Liver (tissue), 9 donors: Measurements from ENCODE around the gene TXNDC12. TPM values are rescaled to one million over a fixed set of nuclear protein-coding genes. Genes with fewer than 3 reads are reported as not detected.

Experiments used
- DNase-seq: peaks from one replicate; pipeline ENCODE4 v3.0.0-alpha.2; 2017; ENCODE audit warnings: low spot score
- H3K27ac ChIP-seq, 2 donors: one replicate each; pipeline ENCODE4 v1.7.0; 2013; ENCODE audit warnings: inconsistent platforms in 2 of 2, low read length in 2 of 2, control low read depth in 1 of 2, low read depth in 1 of 2, mild to moderate bottlenecking in 1 of 2
- H3K27me3 ChIP-seq, 4 donors: one replicate each; pipeline versions ENCODE4 v1.6.1 to v1.7.0; 2013; ENCODE audit warnings: low read length in 3 of 4, inconsistent platforms in 1 of 4, mild to moderate bottlenecking in 1 of 4, moderate library complexity in 1 of 4; ENCODE audit not compliant: control insufficient read depth in 4 of 4, insufficient read depth in 4 of 4
- H3K36me3 ChIP-seq, 4 donors: one replicate each; pipeline versions ENCODE4 v1.6.1 to v1.7.0; 2013; ENCODE audit warnings: low read length in 3 of 4, mild to moderate bottlenecking in 3 of 4, low read depth in 1 of 4, moderate library complexity in 1 of 4; ENCODE audit not compliant: control insufficient read depth in 4 of 4, insufficient read depth in 3 of 4
- H3K4me1 ChIP-seq, 4 donors: one replicate each; pipeline versions ENCODE4 v1.6.1 to v1.7.0; 2013; ENCODE audit warnings: low read length in 3 of 4, mild to moderate bottlenecking in 3 of 4, moderate library complexity in 1 of 4; ENCODE audit not compliant: control insufficient read depth in 4 of 4, insufficient read depth in 4 of 4
- H3K4me3 ChIP-seq, 3 donors: one replicate each; pipeline versions ENCODE4 v1.6.1 to v1.7.0; 2013; ENCODE audit warnings: low read length in 3 of 3, control low read depth in 1 of 3, low read depth in 1 of 3, mild to moderate bottlenecking in 1 of 3
- H3K9ac ChIP-seq, 2 donors: one replicate each; pipeline ENCODE4 v1.7.0; 2013; ENCODE audit warnings: low read length in 2 of 2, mild to moderate bottlenecking in 2 of 2, moderate library complexity in 2 of 2, control low read depth in 1 of 2, low read depth in 1 of 2
- H3K9me3 ChIP-seq, 4 donors: one replicate each; pipeline versions ENCODE4 v1.6.1 to v1.7.0; 2013; ENCODE audit warnings: low read length in 3 of 4; ENCODE audit not compliant: control insufficient read depth in 4 of 4
- ATF3 ChIP-seq: IDR thresholded peaks from 2 replicates; pipeline ENCODE4 v1.6.1; 2016; ENCODE audit warnings: antibody characterized with exemption
- CTCF ChIP-seq: fragments of 150-350 bp; IDR thresholded peaks from 2 replicates; pipeline ENCODE4 v1.5.1; 2017; ENCODE audit warnings: improper control_type of control experiment, low read depth, low read length; ENCODE audit not compliant: missing input control
- EGR1 ChIP-seq, 2 donors: IDR thresholded peaks; 2 replicates each; pipeline ENCODE4 v1.6.1; 2016 to 2018; ENCODE audit warnings: antibody characterized with exemption in 2 of 2, low read depth in 2 of 2
- FOXA1 ChIP-seq: IDR thresholded peaks from 2 replicates; pipeline ENCODE4 v1.6.1; 2016; ENCODE audit warnings: antibody characterized with exemption
- FOXA2 ChIP-seq: IDR thresholded peaks from 2 replicates; pipeline ENCODE4 v1.6.1; 2016; ENCODE audit warnings: antibody characterized with exemption
- GABPA ChIP-seq, 2 donors: IDR thresholded peaks in 1 of 2; conservative IDR thresholded peaks in 1 of 2; 2 replicates each; pipeline ENCODE4 v1.6.1; 2016; ENCODE audit warnings: antibody characterized with exemption in 2 of 2, mild to moderate bottlenecking in 1 of 2, moderate library complexity in 1 of 2
- HNF4A ChIP-seq, 2 donors: conservative IDR thresholded peaks; 2 replicates each; pipeline ENCODE4 v1.6.1; 2016; ENCODE audit warnings: antibody characterized with exemption in 2 of 2, mild to moderate bottlenecking in 2 of 2
- HNF4G ChIP-seq: IDR thresholded peaks from 2 replicates; pipeline ENCODE4 v1.6.1; 2016; ENCODE audit warnings: antibody characterized with exemption
- JUND ChIP-seq, 2 donors: IDR thresholded peaks; 2 replicates each; pipeline ENCODE4 v1.6.1; 2016; ENCODE audit warnings: antibody characterized with exemption in 2 of 2
- MAX ChIP-seq: IDR thresholded peaks from 2 replicates; pipeline ENCODE4 v1.6.1; 2016; ENCODE audit warnings: antibody characterized with exemption
- NR2F2 ChIP-seq: IDR thresholded peaks from 2 replicates; pipeline ENCODE4 v1.6.1; 2016; ENCODE audit warnings: antibody characterized with exemption
- RAD21 ChIP-seq, 2 donors: IDR thresholded peaks; 2 replicates each; pipeline ENCODE4 v1.6.1; 2016; ENCODE audit warnings: antibody characterized with exemption in 2 of 2, mild to moderate bottlenecking in 2 of 2
- REST ChIP-seq: IDR thresholded peaks from 2 replicates; pipeline ENCODE4 v1.6.1; 2016; ENCODE audit warnings: antibody characterized with exemption, mild to moderate bottlenecking
- RXRA ChIP-seq, 2 donors: IDR thresholded peaks; 2 replicates each; pipeline ENCODE4 v1.6.1; 2017 to 2018; ENCODE audit warnings: antibody characterized with exemption in 2 of 2, mild to moderate bottlenecking in 1 of 2
- SP1 ChIP-seq: IDR thresholded peaks from 2 replicates; pipeline ENCODE4 v1.6.1; 2018; ENCODE audit warnings: antibody characterized with exemption, mild to moderate bottlenecking
- TAF1 ChIP-seq: conservative IDR thresholded peaks from 2 replicates; pipeline ENCODE4 v1.6.1; 2016; ENCODE audit warnings: antibody characterized with exemption, mild to moderate bottlenecking
- YY1 ChIP-seq: IDR thresholded peaks from 2 replicates; pipeline ENCODE4 v1.6.1; 2016; ENCODE audit warnings: antibody characterized with exemption, mild to moderate bottlenecking
- ZBTB33 ChIP-seq: IDR thresholded peaks from 2 replicates; pipeline ENCODE4 v1.6.1; 2016; ENCODE audit warnings: antibody characterized with exemption
- WGBS: extraction: QIAGEN DNeasy Blood & Tissue Kit; methylation state at CpG from one replicate; pipeline ENCODE4 v1.1.7; 2013; 5-methylcytosine and 5-hydroxymethylcytosine counted together
- polyA plus RNA-seq, 2 donors: library from polyadenylated mRNA; stranded (reverse) in 1 of 2; unstranded in 1 of 2; fragments of 200-250 nt in 1 of 2; fragments of >200 nt in 1 of 2; fragmentation: Nextera tagmentation in 1 of 2; extraction: Ambion mirVana in 1 of 2; gene quantifications; one replicate each; pipeline versions ENCODE4 v1.2.1 to v1.2.3, GENCODE V29; 2013 to 2015
- total RNA-seq, 2 donors: library from RNA; depleted of rRNA; stranded (reverse); fragments of >200 nt; gene quantifications; one replicate each; pipeline ENCODE4 v1.2.3, GENCODE V29; 2014
- donor health status: healthy.
- donor health status: healthy.
- donor health status: healthy.
- donor health status: healthy.
- donor health status: healthy.

The TXNDC12 gene
- total RNA-seq (10 to 100 TPM; 17.5 to 22.3 TPM), polyA plus RNA-seq (10 to 100 TPM; 19.1 to 35.8 TPM)

- H3K27ac ChIP-seq, result peak within 1 kb of the TSS; percentile 96 to 98
These were observed at the start of gene TXNDC12 for GRCh38 chr1:52055066-52055865. Gene TXNDC12, minus strand, starts transcription at chr1:52055191. Its CDS starts 95 bp downstream, at chr1:52055096.

More at GRCh38 chr1:52055066-52055865, at the start of gene TXNDC12:
- Histone ChIP-seq H3K4me3 (peak within 1 kb of the TSS; percentile 86 to 94 (median 89)), H3K9me3 (no peaks in the 10 kb centered on the region), H3K36me3 (peaks cover 0 to 5% (median under 1%) of the 10 kb centered on the region in 4 donors), H3K4me1 (peaks cover 2 to 33% (median 27%) of the 10 kb centered on the region in 4 donors), H3K27me3 (no peaks in the 10 kb centered on the region), H3K9ac (peak within 1 kb of the TSS; percentile 72 to 95)
- TF ChIP-seq EGR1 (IDR thresholded peaks at IDR 0.05; ENCODE audit: low read depth in 2 of 2), result peak; percentile 9 to 60
- no peak for TF ChIP-seq CTCF
- peak in 1 of 2 donors; percentile 38 for TF ChIP-seq RAD21 (IDR thresholded peaks at IDR 0.05)
- no peak for TF ChIP-seq NR2F2
- peak; percentile 55 to 57 for TF ChIP-seq JUND (IDR thresholded peaks at IDR 0.05)
- peak; percentile 75 to 92 for TF ChIP-seq GABPA (IDR thresholded peaks at IDR 0.05 in 1 of 2, conservative IDR thresholded peaks at IDR 0.05 in 1 of 2)
- TF ChIP-seq HNF4A (conservative IDR thresholded peaks at IDR 0.05), result peak; percentile 75 to 83
- peak; percentile 33 to 49 for TF ChIP-seq RXRA (IDR thresholded peaks at IDR 0.05)
- TF ChIP-seq FOXA1, result no peak
- peak; percentile 68 for TF ChIP-seq REST
- peak; percentile 41 for TF ChIP-seq HNF4G
- TF ChIP-seq ZBTB33, result peak; percentile 51
- peak; percentile 55 for TF ChIP-seq SP1
- TF ChIP-seq MAX, result peak; percentile 45
- no peak for TF ChIP-seq FOXA2
- TF ChIP-seq TAF1, result no peak
- peak; percentile 91 for TF ChIP-seq ATF3
- peak; percentile 67 for TF ChIP-seq YY1
- WGBS, result under 1% methylated on average over 45 of the region's 45 CpGs
- DNase-seq, result peak; percentile 71
